GM23338 (cell line): Measurements from ENCODE around the gene AASDH. TPM values are rescaled to one million over a fixed set of nuclear protein-coding genes. Genes with fewer than 3 reads are reported as not detected.

Experiments
- ATAC-seq: fragments of 200-7000 bp; cut with Tn5 transposase; 3 replicates; pipeline ENCODE4 v1.9.1; 2020
- DNase-seq: peaks from one replicate; pipeline ENCODE4 v3.0.0-alpha.2; 2015; ENCODE audit warnings: low spot score
- H2AFZ ChIP-seq: fragments of 200-600 bp; sonication (generic); 2 replicates; pipeline ENCODE4 v1.8.0; 2016; ENCODE audit warnings: antibody characterized with exemption, mild to moderate bottlenecking, moderate library complexity
- H3F3A ChIP-seq: fragments of 200-600 bp; sonication (generic); replicated peaks from 2 replicates; pipeline ENCODE4 v1.8.0; 2017; ENCODE audit warnings: antibody characterized with exemption, mixed run types, low read depth
- H3K27ac ChIP-seq: fragments of 200-600 bp; sonication (generic); 2 replicates; pipeline ENCODE4 v1.6.1; 2016; ENCODE audit warnings: low read depth
- H3K27me3 ChIP-seq: fragments of 200-600 bp; sonication (generic); 2 replicates; pipeline ENCODE4 v1.8.0; 2016; ENCODE audit warnings: mild to moderate bottlenecking, mixed run types, moderate library complexity; ENCODE audit not compliant: insufficient read depth
- H3K36me3 ChIP-seq: fragments of 200-600 bp; sonication (generic); 2 replicates; pipeline ENCODE4 v1.8.0; 2016; ENCODE audit warnings: mild to moderate bottlenecking; ENCODE audit not compliant: insufficient read depth
- H3K4me1 ChIP-seq: fragments of 200-600 bp; sonication (generic); 2 replicates; pipeline ENCODE4 v1.8.0; 2016; ENCODE audit warnings: mild to moderate bottlenecking, moderate library complexity; ENCODE audit not compliant: insufficient read depth
- H3K4me2 ChIP-seq: fragments of 200-600 bp; sonication (generic); 2 replicates; pipeline ENCODE4 v1.7.1; 2017; ENCODE audit warnings: mixed run types
- H3K4me3 ChIP-seq: fragments of 200-600 bp; sonication (generic); 2 replicates; pipeline ENCODE4 v1.6.1; 2016; ENCODE audit warnings: mixed run types
- H3K79me2 ChIP-seq: fragments of 200-600 bp; sonication (generic); replicated peaks from 2 replicates; pipeline ENCODE4 v1.8.0; 2017; ENCODE audit warnings: mild to moderate bottlenecking; ENCODE audit not compliant: insufficient read depth
- H3K9me2 ChIP-seq: fragments of 200-600 bp; sonication (generic); 2 replicates; pipeline ENCODE4 v1.8.0; 2017; ENCODE audit not compliant: insufficient read depth
- H4K20me1 ChIP-seq: fragments of 200-600 bp; sonication (generic); replicated peaks from 2 replicates; pipeline ENCODE4 v1.8.0; 2017; ENCODE audit warnings: mild to moderate bottlenecking; ENCODE audit not compliant: insufficient read depth
- H3K27ac Mint-ChIP-seq: 2 replicates; pipeline ENCODE4 v1.8.0; 2020; ENCODE audit warnings: inconsistent platforms, mild to moderate bottlenecking, moderate library complexity, mixed read lengths
- H3K27me3 Mint-ChIP-seq: 3 replicates; pipeline ENCODE4 v1.8.0; 2022; ENCODE audit warnings: low read depth, mild to moderate bottlenecking, moderate library complexity, mixed read lengths, inconsistent platforms; ENCODE audit not compliant: insufficient read depth, poor library complexity
- H3K36me3 Mint-ChIP-seq: 3 replicates; pipeline ENCODE4 v1.8.0; 2021; ENCODE audit warnings: low read depth, mild to moderate bottlenecking, inconsistent platforms, moderate library complexity, mixed read lengths
- H3K4me1 Mint-ChIP-seq: 3 replicates; pipeline ENCODE4 v1.8.0; 2020; ENCODE audit warnings: mild to moderate bottlenecking, inconsistent platforms, mixed read lengths
- H3K4me3 Mint-ChIP-seq: 3 replicates; pipeline ENCODE4 v1.8.0; 2021; ENCODE audit warnings: moderate library complexity, mild to moderate bottlenecking, inconsistent platforms, mixed read lengths
- H3K9me3 Mint-ChIP-seq: 3 replicates; pipeline ENCODE4 v1.8.0; 2020; ENCODE audit warnings: moderate library complexity, mild to moderate bottlenecking, inconsistent platforms, mixed read lengths
- CREB1 ChIP-seq: fragments of 250-450 bp; sonication (Bioruptor Pico); IDR thresholded peaks from 2 replicates; pipeline ENCODE4 v1.5.0; 2020; ENCODE audit warnings: low read depth, mild to moderate bottlenecking, moderate library complexity
- CTCF ChIP-seq, 2 experiments: fragments of 200-600 bp in 1 of 2; sonication (generic) in 1 of 2; conservative IDR thresholded peaks; 2 replicates each; pipeline versions ENCODE4 v1.5.1 to v1.6.1; 2016 to 2017; ENCODE audit warnings: antibody characterized with exemption in 2 of 2, low read depth in 2 of 2, mild to moderate bottlenecking in 2 of 2, moderate library complexity in 1 of 2
- ETS1 ChIP-seq: IDR thresholded peaks from 2 replicates; pipeline ENCODE4 v1.6.1; 2016; ENCODE audit warnings: antibody characterized with exemption
- EZH2phosphoT487 ChIP-seq: fragments of 200-600 bp; sonication (generic); IDR thresholded peaks from one replicate; pipeline ENCODE4 v1.8.1; 2018; ENCODE audit warnings: antibody characterized with exemption; ENCODE audit not compliant: unreplicated experiment
- NANOG ChIP-seq: IDR thresholded peaks from 2 replicates; pipeline ENCODE4 v1.6.1; 2016; ENCODE audit warnings: antibody characterized with exemption, borderline replicate concordance
- POLR2AphosphoS5 ChIP-seq: IDR thresholded peaks from 2 replicates; pipeline ENCODE4 v1.6.1; 2016; ENCODE audit warnings: antibody characterized with exemption, low read depth
- REST ChIP-seq: IDR thresholded peaks from one replicate; pipeline ENCODE4 v1.6.1; 2018; ENCODE audit warnings: antibody characterized with exemption; ENCODE audit not compliant: unreplicated experiment
- ZNF331 ChIP-seq: fragments of 250-450 bp; sonication (Bioruptor Pico); IDR thresholded peaks from 2 replicates; pipeline ENCODE4 v1.5.0; 2020; ENCODE audit warnings: low read depth, mild to moderate bottlenecking, moderate library complexity
- long read RNA-seq: library from polyadenylated mRNA; unstranded; transcript quantifications from one replicate; pipeline ENCODE4 v2.0.0, GENCODE V29; 2020; ENCODE audit not compliant: unreplicated experiment
- polyA plus RNA-seq: library from polyadenylated mRNA; unstranded; fragments of >200 nt; fragmentation: Nextera tagmentation; extraction: Ambion mirVana; gene quantifications from 2 replicates; pipeline ENCODE4 v1.2.1, GENCODE V29; 2016
- total RNA-seq: library from RNA; depleted of rRNA; stranded (reverse); fragments of >200 nt; shearing (Covaris generic); gene quantifications from 2 replicates; pipeline ENCODE4 v1.2.3, GENCODE V29; 2014; rRNA removed

AASDH gene
- total RNA-seq (10.8 and 12.2 TPM in 2 replicates), polyA plus RNA-seq (35.6 and 38.4 TPM in 2 replicates)
- long read RNA-seq, partial matches to known transcripts: 6 of 8 reads
- long read RNA-seq, other reads (novel, unspliced or antisense): 0 of 8 reads

- H3K9me2 ChIP-seq: no peaks in the 10 kb centered on the region
- H4K20me1 ChIP-seq: no peaks in the 10 kb centered on the region; the same call in 1 of the 2 replicates
- no peaks in the 10 kb centered on the region for H3K36me3 ChIP-seq
- H3K27me3 ChIP-seq: no peaks in the 10 kb centered on the region
- H3K27ac ChIP-seq: peak within 1 kb of the TSS; percentile 91
- TF ChIP-seq CREB1 (CRISPR knock-in tag): peak; percentile 100
- TF ChIP-seq POLR2AphosphoS5: peak; percentile 96
- no peak for TF ChIP-seq REST
- no peak for TF ChIP-seq EZH2phosphoT487
- no peak for TF ChIP-seq NANOG
- peak; percentile 55 for TF ChIP-seq ETS1
- peak within 1 kb of the TSS; percentile 70 for H3K4me3 ChIP-seq
- Mint-ChIP-seq H3K4me1 (peaks cover 17% of the 10 kb centered on the region), H3K4me3 (peak within 1 kb of the TSS; percentile 87), H3K36me3 (no peaks in the 10 kb centered on the region; the same call in 2 of the 3 replicates), H3K27ac (peak within 1 kb of the TSS; percentile 99), H3K27me3 (peaks cover 8% of the 10 kb centered on the region), H3K9me3 (no peaks in the 10 kb centered on the region)
- peaks cover 25% of the 10 kb centered on the region for H3K79me2 ChIP-seq
- ATAC-seq: peak; percentile 92
- peak within 1 kb of the TSS; percentile 60; the same call in 1 of the 2 replicates for H2AFZ ChIP-seq
- peak; percentile 97 for DNase-seq
- peak within 1 kb of the TSS; percentile 80 for H3K4me2 ChIP-seq
- H3K4me1 ChIP-seq: no peaks in the 10 kb centered on the region
- H3F3A ChIP-seq: no peaks in the 10 kb centered on the region
Observed at GRCh38 chr4:56387023-56388001, at the start of gene AASDH. Gene AASDH, minus strand, starts transcription at chr4:56387491. Its CDS starts 3,192 bp downstream, at chr4:56384299.

- DNase-seq (peak; percentile 98), ATAC-seq (peak; percentile 86)
- Histone ChIP-seq H3K79me2 (peaks cover 92% of the 10 kb centered on the region), H3K4me1 (peaks cover 26% of the 10 kb centered on the region), H4K20me1 (peaks cover 47% of the 10 kb centered on the region), H2AFZ (peak within 1 kb of the TSS; percentile 56), H3K4me2 (peak within 1 kb of the TSS; percentile 92), H3K27ac (peak within 1 kb of the TSS; percentile 95), H3K27me3 (no peaks in the 10 kb centered on the region), H3K4me3 (peak within 1 kb of the TSS; percentile 99), H3F3A (no peaks in the 10 kb centered on the region), H3K36me3 (no peaks in the 10 kb centered on the region), H3K9me2 (no peaks in the 10 kb centered on the region)
- Mint-ChIP-seq H3K9me3 (peaks cover 3% of the 10 kb centered on the region; the same call in 1 of the 3 replicates), H3K4me3 (peak within 1 kb of the TSS; percentile 99), H3K27me3 (peaks cover 22% of the 10 kb centered on the region), H3K27ac (peak within 1 kb of the TSS; percentile 99), H3K36me3 (peaks cover 44% of the 10 kb centered on the region), H3K4me1 (peaks cover 35% of the 10 kb centered on the region)
- TF ChIP-seq ZNF331 (no peak), POLR2AphosphoS5 (peak; percentile 94), CTCF (conservative IDR thresholded peaks at IDR 0.05; ENCODE audit: low read depth in 2 of 2) (peak in 1 of 2 experiments; percentile 24; a peak in 1 of 4 replicates)
Observed at GRCh38 chr4:56435140-56435926, 48.0 kb upstream of the AASDH start, which contains the start of gene PPAT. Gene PPAT, minus strand, starts transcription at chr4:56435615. Its CDS starts 138 bp downstream, at chr4:56435477.
